T follicular helper cell (primary cell): Measurements from ENCODE around the gene FILIP1.
"Not testable (repeated sequence)": the region's sequence is repeated elsewhere in the genome, so short reads cannot be mapped to it uniquely, and the experiment has no call there.

Experiments
- DNase-seq: peaks from one replicate; pipeline ENCODE4 v3.0.0-alpha.2; 2020; ENCODE audit warnings: low read depth

Gene FILIP1

DNA sequence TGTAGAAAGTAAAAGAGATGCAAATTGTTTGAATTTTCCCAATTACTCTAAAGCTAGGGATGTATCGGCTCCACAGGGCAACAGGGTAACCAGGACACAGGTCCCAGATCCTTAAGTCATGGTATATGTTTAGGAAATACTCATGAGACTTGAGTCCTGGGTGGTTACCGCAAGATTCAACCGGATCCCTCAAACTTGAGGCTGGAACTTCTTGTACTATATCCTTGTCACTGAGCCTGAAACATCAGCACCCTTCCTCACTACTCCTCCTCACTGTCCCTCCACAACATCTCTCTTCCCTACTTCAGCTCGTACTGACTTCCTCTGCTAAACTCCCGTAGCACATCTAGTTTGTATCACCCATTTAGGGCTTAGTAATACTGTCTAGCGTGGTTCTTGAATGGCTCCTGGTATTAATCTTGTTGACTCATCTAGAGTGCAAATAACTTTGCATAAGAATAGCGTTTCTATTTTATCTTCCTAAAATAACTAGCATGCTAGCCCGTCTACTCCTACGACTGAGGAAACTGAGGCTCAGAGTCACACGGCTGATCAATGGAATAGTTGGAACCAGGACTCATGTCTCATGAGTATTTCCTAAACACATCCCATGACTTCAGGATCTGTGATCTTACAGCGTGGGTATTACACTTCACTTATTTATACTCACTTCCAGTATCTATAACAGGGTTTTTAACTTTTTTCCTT lies 72.1 kb downstream of the FILIP1 start:
- DNase-seq, result no peak

DNA sequence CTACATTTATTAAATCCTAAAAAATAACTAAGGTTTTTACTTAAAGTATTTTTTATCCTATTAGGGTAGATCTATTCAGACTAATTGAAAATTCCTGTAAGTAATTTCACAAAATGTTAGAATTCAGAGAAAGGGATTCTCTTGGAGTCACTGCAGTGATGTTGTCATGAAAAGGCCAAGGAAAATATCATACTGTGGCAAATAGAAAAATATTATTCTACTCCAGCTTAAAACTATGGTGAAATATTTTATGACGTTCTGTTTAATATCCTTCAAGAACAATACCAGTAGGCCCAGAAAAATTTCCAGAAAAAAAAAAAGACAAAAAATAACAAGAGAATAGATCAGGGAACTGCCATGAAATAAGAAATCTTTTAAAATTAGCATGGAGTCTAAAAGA lies 73.6 kb downstream of the FILIP1 start:
- no peak for DNase-seq

DNA sequence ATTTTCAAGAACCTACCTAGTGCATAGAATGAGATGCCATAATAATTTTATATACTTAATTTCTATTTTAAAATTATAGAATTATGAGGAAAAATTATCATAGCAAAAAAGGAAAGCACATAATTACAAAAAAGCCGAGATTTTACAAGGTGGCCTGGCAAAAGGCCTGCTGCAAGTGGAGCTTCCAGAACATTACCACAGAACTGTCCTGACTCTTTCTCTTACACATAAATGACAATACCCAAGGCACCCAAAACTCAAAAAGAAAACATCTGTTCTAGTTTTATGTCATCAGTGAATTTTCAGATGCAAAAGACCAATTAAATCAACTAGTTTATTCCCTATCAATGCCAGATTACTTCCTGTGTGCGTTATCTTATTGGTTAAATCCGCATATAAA lies 74.2 kb downstream of the FILIP1 start:
- DNase-seq, result no peak

DNA sequence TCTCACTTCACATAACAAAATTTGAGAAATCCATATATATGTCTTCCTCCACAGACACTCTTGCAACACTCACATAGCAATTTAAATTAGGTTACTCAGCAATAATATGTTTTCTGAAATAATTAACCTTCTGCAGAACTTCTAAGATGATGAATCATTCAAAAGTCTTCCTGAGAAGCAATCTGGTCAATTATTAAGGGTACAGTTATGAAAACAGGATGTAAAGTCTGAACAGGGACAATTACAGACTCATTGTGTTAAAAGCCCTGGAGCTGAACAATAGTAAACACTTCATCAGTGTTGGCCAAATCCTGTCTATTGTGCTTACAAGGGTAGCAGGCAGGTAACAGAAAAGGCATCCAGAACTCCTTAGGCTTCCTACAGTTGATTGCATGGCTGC lies 75.4 kb downstream of the FILIP1 start:
- no peak for DNase-seq

DNA sequence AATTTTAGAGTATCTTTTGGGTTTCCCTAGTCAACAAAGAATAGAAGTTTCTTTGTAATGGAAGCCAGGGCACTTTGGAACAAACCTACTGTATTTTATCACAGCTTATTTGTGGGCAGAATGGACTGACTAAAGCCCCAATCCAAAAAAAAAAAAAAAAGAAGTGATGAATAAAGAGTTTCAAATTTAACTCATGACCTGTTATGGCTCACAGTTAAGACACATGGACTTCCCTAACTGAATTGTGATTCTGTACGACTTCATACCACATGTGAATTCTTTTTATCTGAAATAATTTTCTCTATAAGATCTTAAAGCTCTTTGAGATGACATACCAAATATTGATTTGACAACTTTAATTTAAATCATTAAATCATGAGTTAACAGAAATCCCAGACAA lies 77.2 kb downstream of the FILIP1 start:
- no peak for DNase-seq

DNA sequence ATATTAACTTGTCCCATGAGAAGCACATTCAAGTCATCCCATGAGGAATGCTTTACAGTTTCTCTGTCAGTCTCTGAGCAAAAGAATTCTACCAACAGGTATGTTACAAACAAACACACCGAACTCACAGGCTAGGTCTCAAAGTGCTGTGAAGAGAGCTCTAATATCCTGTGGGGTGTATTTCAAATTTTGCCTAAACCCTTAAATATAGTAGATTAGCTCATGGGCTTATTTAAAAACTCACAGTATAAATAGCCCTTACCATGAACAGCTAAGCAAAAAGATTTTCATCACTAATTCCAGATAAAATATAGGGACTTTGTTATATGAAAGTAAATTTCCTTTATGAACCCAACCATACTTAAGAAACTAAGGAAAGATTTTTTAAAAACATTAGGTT lies 77.8 kb downstream of the FILIP1 start:
- DNase-seq, result no peak

DNA sequence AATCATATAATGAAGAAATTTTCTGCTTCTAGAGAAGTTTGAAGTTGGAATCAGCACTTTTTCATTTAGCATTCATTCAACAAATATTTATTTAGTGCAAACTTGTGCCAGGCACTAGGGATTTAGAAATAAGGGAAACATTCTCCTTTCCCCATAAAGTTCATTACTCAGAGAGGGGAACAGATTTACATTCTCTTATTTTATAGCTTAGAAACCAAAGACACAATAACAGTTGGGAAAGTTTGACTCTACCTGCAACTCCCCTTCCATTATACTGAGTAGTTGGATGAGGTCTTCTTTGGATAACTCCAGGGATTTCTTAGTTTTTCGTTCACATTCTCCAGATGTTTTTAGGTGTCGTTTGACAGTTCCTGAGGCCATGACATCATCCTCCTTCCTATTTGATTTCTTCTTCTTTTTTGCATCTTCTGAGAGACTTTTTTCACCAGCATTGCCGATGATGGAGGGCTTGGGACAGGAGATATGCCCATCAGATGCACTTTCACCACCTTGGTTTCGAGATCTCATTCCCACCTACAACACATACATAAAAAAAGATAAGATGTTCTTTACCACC lies 79.1 kb downstream of the FILIP1 start:
- no peak for DNase-seq

DNA sequence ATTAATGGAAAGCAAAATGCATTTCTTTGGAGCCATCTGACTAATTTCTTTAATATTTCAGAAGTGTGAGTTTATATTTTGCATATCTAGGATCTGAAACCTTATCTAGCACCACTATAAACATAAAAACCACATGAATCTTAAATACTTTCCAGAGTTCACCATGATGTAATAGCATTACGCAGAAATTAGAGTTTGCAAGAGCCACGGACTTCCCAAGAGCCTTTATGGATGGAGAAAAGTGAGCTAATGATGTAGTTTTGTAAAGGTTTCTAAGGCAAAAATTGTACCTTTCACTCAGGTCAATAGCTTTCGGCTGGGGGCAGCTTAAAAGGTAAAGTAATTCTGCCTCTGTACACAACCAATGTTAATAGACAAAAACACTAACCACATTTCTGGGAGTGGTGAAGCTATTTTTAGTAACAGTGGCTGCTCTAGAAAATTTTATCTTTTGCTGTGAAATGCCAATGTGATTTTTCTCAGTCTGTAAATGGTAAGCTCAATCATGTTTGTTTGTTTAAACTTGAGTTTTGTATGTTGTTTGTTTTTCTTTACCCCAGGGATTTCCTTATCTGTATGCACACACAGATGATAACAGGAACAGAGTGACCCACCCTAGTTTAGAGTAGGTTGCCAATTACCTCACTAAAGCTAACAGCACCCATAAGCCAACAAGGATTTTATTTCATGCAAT lies 80.5 kb downstream of the FILIP1 start:
- no peak for DNase-seq

DNA sequence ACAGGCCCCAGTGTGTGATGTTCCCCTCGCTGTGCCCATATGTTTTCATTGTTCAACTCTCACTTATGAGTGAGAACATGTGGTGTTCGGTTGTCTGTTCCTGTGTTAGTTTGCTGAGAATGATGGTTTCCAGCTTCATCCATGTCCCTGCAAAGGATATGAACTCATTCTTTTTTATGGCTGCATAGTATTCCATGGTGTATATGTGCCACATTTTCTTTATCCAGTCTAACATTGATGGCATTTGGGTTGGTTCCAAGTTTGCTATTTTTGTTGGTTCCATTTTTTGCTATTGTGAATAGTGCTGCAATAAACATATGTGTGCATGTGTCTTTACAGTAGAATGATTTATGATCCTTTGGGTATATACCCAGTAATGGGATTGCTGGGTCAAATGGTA lies 83.0 kb downstream of the FILIP1 start:
- DNase-seq, result not testable (repeated sequence)

DNA sequence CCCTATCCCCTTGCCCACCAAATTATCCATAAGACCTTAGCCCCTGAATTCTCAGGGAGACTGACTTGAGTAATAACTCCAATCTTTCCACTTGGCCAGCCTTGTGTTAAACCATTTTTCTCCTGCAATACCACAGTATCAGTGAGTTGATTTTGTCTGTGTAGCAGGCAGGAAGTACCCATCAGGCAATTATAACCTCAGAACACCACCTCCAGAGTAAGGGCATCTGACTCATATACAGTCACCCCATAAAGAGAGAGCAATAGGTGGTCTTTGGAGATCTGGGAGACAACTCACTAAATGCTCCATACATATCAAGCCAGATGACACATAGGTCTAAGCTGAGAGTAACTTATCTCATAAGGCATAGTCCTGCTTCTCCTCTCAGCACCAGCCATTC lies 83.7 kb downstream of the FILIP1 start:
- no peak for DNase-seq

DNA sequence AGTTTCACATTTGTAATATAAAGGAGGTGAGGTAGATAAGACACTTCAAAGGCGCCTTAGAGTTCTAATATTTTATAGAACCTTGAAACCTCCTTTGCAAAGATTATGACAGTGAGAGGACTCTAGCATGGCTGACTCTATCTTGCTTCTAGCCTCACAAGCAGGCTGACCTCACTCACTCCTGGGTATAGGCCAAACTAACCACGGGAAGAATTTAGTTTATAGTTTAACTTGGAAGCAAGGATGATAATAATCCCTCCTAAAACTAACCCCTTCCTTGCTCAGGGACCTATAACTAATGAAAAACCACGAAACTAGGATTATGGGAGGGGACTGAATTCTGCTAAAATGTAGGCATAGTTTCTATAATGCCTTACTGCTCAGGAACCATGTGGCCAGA lies 84.3 kb downstream of the FILIP1 start:
- no peak for DNase-seq

DNA sequence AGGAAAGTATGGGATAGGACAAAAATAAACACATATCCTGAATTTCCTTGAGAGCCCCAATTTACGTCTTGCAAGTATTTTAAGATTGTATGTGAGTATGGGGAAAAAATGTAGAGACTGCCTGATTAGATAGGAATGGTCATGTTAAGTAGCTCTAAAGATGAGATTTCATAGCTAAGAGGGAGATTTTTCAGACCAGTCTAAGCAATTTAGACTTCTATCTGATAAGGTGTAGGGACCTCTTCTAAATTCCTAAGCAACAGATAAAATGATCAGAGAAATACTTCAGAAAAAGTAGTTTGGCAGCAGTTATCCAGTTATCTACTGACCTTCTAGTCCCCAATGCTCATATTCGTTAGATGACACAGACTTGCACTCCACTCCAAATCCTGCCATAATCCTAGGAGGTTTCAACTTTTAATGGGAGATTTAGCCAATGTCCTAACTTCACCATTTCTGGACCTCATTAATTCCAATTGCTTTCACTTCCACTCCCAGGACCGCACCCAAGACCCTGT lies 90.0 kb downstream of the FILIP1 start:
- no peak for DNase-seq

DNA sequence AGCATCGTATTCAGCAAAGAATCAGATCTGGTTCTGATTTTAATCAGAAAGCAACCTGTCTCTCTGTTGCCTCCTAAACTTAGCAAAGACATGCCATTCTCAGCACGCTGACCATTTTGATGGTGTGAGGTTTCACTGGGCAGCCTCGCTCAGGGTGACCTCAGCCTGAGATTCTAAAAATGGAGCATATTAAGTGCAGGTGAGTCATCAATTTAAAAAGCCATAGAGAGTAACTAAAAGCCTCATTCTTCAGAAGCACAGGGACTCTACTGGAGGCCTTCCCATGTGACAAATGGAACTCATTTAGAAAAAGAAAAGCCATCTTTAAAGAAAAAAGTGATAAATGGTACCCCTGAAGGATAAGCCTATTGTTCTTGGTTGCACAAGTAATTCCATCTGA lies 91.3 kb downstream of the FILIP1 start:
- no peak for DNase-seq

DNA sequence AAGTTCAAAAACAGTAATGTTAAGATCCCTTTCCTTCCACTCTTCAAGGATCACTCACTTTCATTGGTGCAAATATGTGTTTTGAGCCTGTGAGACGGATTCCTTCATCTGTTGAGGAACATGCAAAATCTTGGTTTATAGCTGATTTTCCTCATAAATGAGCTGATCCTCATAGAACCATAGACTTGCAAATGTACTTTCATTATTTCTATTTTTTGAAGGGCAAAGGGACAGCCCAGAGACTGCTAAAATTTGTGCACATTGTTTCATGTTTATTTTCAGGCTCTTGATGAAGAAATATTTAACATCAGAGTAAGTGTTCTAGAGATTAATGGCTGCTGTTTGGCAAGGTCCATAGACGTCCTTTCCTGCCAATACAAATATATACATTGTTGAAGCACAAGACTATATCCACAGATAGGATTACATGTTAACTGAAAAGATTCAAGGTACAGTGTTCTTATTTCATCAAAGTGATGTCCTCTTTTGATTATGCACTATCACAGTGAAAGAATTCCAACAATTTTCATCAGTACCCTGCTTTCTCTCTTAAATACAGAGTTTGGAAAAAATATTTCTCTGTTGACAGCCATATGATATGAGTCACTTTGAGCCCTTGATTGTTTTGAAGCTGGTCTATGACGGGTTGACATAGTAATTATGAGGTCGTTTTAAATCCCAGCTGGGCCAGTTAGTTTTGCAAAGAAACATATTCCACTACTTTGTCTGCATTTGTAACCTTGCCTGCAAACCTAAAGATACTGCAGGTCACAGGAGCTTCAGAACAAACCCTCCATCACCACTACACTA lies 95.7 kb downstream of the FILIP1 start:
- no peak for DNase-seq

DNA sequence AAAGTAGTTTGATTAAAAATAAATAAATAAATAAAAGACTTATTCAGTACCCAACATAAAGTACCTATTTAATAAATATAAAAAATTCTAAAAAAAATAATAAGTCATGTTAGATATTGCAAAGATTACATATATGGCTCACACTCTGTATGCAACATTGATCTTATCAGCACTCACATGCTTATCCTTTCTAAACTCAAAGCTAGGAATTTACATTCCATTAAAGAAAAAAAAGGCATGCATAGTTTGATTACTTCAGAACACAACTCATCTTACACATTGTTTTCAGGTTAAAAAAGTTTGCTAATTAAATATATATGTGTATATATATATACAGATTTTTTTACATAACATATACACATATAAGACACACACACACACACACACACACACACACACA lies 96.4 kb downstream of the FILIP1 start:
- no peak for DNase-seq

DNA sequence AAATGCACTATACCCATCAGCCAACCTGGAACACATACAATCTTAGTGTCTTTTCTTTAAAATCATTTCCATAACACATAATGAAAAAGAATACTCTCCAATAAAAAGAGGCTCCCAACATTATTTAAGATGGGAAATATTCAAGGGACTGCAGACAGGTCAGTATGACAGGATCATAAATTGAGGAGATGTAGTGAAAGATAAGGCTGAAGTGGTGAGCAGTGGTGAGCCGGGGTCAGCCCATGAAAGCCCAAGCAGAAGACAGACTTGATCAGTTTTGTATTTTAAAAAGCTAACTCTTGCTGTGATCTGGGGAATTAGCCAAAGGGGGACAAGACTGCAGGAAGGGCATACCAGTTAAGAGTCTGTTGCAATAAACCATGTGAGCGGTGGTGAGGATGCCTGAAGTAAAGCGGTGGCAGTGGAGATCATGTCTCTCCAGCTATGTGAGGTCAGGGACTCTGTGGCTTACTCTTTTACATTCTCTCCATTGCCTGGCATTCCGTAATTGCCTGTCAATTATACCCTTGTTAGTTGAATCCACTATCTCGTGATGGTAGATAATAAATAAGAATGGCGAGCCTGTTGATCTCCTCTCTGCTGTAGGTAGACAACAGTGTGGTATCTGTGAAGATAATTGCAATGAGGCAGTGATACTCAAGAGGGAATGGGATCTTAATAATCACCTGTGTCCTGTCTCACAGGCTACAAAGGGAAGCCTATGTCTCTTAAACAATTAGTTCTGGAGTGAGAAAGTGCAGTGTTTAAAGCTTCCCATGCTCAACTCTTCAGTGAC lies 97.4 kb downstream of the FILIP1 start:
- no peak for DNase-seq

DNA sequence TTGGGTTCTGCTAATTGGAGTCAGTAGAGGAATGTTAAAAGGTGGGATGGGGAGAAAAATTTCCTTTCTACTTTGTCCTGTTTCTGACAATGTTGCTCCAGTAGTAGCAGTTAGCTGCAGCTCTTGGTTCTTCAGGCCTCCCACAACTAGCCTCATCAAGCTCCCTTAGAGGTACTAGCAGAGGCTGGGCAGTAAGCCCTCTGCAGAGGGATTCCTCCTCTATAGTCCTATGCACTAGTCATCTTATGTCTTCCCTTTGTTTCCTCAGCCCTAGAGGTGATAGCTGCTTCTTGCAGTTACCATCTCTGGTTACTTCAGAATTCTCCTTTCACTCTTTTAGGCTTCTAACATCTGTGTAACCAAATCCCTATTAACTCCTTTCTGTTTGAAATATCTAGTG lies 99.8 kb downstream of the FILIP1 start:
- no peak for DNase-seq

DNA sequence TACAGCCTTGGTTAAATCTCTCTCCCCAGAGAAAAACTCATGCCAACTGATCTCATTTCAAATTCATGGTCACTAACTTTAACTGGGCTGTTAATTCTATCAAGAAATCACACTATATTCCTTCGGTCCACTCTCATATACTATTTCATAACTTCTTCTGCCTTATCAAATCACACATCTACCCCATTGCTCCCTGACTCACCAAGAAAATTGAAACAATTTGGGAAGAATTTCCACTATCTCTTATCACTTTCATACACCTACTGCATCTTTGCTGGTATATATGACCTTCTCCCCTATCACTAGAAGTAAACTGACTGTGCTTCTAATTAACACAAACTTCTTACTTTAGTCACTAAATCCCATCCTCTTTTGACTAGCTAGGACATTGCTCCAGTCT lies 102.3 kb downstream of the FILIP1 start:
- DNase-seq, result no peak

DNA sequence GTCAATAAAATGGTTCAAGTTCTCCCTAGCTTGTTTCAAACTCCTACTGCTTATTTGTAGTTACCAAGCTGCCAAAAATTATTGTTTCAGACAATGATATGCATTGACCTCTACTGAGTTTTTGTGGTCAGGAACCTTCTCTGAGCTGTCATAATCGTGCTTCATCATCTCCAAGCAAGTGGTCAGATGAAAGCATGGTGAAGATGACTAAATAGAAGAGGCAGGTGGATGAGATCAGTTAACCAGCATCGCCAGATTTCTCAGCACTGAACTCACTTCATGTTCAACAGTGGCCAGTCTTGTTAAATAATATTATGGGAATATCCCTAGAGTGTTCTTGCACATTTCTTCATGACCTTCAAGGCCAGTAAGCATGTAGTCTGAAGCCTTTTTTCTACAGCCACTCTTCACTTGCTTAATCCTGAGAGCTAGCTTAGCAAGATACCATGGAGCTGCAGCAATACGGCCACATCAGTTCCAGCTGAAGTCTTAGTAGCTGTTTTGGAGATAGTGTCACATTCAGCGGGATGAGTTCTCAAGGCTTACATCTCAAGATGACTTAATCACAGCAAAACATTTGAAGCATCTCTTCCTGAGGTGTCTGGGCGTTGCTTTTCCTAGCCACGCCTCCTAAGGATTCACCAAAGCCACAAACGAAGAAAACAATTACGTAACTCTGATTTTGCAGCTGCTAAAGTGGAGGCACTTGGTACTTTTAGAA lies 107.4 kb downstream of the FILIP1 start:
- no peak for DNase-seq

DNA sequence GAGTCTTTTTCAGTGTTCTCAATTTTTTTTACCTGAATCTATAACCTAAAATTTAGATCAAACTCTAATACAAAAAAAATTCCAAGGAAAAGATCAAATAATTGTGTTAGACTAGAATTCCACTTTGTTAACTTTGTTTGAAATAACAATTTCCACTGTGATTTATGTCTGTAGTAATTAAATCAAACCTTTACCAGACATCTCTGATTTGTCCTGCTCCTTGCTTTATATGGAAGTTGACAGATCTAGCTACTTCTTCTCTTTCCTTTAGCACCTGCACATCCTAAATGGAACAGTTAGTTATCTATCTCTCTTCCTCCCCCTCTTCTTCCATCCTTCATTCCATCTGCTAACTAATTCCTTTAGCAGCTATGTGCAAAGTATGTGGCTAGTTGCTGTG lies 109.5 kb downstream of the FILIP1 start:
- DNase-seq, result no peak

DNA sequence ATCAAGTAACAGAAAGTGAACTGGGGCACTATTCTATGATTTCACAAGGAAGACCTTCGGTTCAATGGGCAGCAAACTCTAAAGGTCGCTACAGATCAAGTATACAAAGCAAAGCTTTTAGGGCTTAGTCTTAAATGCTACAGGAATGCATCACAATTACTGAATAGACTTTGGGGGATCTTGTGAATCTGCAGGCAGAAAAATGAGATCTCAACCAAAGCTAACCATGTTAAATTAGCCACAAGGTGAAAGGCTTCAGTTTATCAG lies 111.0 kb downstream of the FILIP1 start:
- DNase-seq, result no peak
